ENCODE data around the gene TIMD4. TPM values are rescaled to one million over a fixed set of nuclear protein-coding genes. Genes with fewer than 3 reads are reported as not detected.

TIMD4 gene
- total RNA-seq, 4 donors from 2014 or later = 2.2 to 3.6 (median 2.6) TPM; not detected in 1

- TF ChIP-seq CTCF (IDR thresholded peaks at IDR 0.05; ENCODE audit: low read depth) = no peak
Observed at GRCh38 chr5:156883316-156883875, 79.6 kb downstream of the TIMD4 start.

DNA sequence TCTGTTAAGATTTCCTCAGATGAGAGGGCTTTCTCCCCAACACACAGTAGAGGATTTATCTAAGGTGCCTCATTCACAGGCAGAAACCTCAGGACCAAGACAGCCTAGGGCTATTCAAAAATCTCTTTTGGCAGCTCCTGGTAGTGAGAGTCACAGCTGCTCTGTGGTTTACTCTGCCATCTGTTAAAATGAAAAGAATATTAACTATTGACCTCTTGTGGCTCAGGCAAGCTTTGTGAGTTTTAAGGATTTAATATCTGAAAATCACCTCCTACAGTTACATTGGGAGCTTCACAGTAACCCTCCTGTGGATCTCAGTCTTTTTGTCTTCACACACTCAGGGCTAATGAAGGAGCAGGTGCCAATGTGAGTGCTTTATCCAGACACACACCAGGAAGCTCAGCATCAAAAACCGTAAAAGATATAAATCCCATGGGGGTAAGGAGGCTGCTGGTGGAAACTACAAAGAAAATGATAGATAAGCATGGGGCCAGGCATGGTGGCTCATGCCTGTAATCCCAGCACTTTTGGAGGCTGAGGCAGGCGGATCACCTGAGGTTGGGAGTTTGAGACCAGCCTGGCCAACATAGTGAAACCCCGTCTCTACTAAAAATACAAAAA lies 83.3 kb downstream of the TIMD4 start:
- TF ChIP-seq CTCF (IDR thresholded peaks at IDR 0.05; ENCODE audit: low read depth) = no peak

DNA sequence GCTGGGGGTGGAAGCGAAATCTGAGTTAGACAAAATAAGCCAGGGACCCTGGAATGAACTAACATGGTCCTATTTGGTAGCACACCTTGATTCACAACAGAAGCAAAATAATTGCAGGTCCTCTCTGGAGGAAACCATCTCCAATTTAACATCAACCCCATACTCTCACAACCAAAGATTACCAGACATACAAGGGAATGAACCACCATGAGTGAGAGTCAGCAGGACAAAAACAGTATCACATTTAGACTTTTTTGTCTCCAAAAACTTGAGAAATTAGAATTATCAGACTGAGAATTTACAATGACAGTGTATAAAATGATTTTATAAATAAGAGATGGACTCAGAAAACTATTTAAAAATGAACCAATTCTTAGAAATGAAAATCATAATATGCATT lies 91.8 kb downstream of the TIMD4 start:
- TF ChIP-seq CTCF (IDR thresholded peaks at IDR 0.05; ENCODE audit: low read depth) = no peak

- TF ChIP-seq CTCF (IDR thresholded peaks at IDR 0.05; ENCODE audit: low read depth) = no peak
Observed at GRCh38 chr5:156870498-156870839, 92.6 kb downstream of the TIMD4 start.

Other genes with a start within 250 kb of the TIMD4 start
- gene PPP1R2B, start 112.9 kb downstream of the TIMD4 start, total RNA-seq = not detected
- gene HAVCR1, start 95.9 kb upstream of the TIMD4 start, total RNA-seq = 1 to 10 TPM in 2 of 4 donors, under 1 TPM in 1, not detected in 1; 0.88 to 1.9 (median 1.1) TPM
- gene HAVCR2, start 145.8 kb upstream of the TIMD4 start, total RNA-seq = 100 to 1,000 TPM in 1 of 4 donors, 10 to 100 TPM in 3; 14.5 to 122 (median 23.9) TPM
- 10 to 100 TPM; 12.1 to 17.8 (median 12.9) TPM for gene MED7, start 179.6 kb upstream of the TIMD4 start, total RNA-seq
- not detected for gene GARIN3, start 203.0 kb upstream of the TIMD4 start, total RNA-seq
- gene ITK, start 217.6 kb upstream of the TIMD4 start, total RNA-seq = 1 to 10 TPM; 2.8 to 8.8 (median 5.3) TPM